ENCODE measurements around the gene JPH2.

The JPH2 gene

GRCh38 chr20:44080646-44081267 lies 106.2 kb downstream of the JPH2 start:
- Histone ChIP-seq H3K27ac (ENCODE audit: low read depth in 2 of 2, low read length in 2 of 2) (no peak overlapping the region), H3K27me3 (ENCODE audit: control insufficient read depth in 2 of 2, insufficient read depth in 2 of 2, low read length in 2 of 2) (no peaks in the 10 kb centered on the region), H3K36me3 (ENCODE audit: control insufficient read depth in 2 of 2, insufficient read depth in 2 of 2, low read length in 2 of 2) (no peaks in the 10 kb centered on the region), H3K4me1 (ENCODE audit: control insufficient read depth in 2 of 2, insufficient read depth in 2 of 2, low read length in 2 of 2) (no peaks in the 10 kb centered on the region), H3K9me3 (ENCODE audit: control insufficient read depth in 2 of 2, low read length in 2 of 2) (no peaks in the 10 kb centered on the region), H3K4me3 (ENCODE audit: low read length in 2 of 2) (no peak overlapping the region), H3K9ac (ENCODE audit: low read depth in 1 of 2, low read length in 2 of 2) (peak overlapping the region in 1 of 2 donors; percentile 14)

GRCh38 chr20:44080064-44080463 lies 106.9 kb downstream of the JPH2 start:
- H3K27me3 ChIP-seq (ENCODE audit: control insufficient read depth in 2 of 2, insufficient read depth in 2 of 2, low read length in 2 of 2), result no peaks in the 10 kb centered on the region
- no peak overlapping the region for H3K27ac ChIP-seq (ENCODE audit: low read depth in 2 of 2, low read length in 2 of 2)
- no peaks in the 10 kb centered on the region for H3K36me3 ChIP-seq (ENCODE audit: control insufficient read depth in 2 of 2, insufficient read depth in 2 of 2, low read length in 2 of 2)
- H3K4me3 ChIP-seq (ENCODE audit: low read length in 2 of 2), result no peak overlapping the region
- H3K9me3 ChIP-seq (ENCODE audit: control insufficient read depth in 2 of 2, low read length in 2 of 2), result no peaks in the 10 kb centered on the region
- no peaks in the 10 kb centered on the region for H3K4me1 ChIP-seq (ENCODE audit: control insufficient read depth in 2 of 2, insufficient read depth in 2 of 2, low read length in 2 of 2)
- peak overlapping the region in 1 of 2 donors; percentile 14 for H3K9ac ChIP-seq (ENCODE audit: low read depth in 1 of 2, low read length in 2 of 2)

DNA sequence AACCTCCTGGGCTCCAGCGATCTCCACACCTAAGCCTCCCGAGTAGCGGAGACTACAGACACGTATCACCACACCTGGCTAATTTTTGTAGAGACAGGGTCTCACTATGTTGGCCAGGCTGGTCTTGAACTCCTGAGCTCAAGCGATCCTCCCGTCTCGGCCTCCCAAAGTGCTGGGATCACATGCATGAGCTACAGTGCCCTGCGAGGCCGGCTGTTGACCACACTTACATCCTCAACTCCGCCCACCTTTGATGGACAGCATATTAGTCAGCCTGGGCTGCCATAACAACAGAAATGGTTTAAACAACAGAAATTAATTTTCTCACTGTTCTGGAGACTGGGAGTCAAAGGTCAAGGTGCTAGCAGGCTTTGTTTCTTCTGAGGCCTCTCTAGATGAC lies 107.7 kb downstream of the JPH2 start:
- Histone ChIP-seq H3K9ac (ENCODE audit: low read depth in 1 of 2, low read length in 2 of 2) (no peak overlapping the region), H3K27me3 (ENCODE audit: control insufficient read depth in 2 of 2, insufficient read depth in 2 of 2, low read length in 2 of 2) (no peaks in the 10 kb centered on the region), H3K9me3 (ENCODE audit: control insufficient read depth in 2 of 2, low read length in 2 of 2) (no peaks in the 10 kb centered on the region), H3K27ac (ENCODE audit: low read depth in 2 of 2, low read length in 2 of 2) (no peak overlapping the region), H3K4me1 (ENCODE audit: control insufficient read depth in 2 of 2, insufficient read depth in 2 of 2, low read length in 2 of 2) (no peaks in the 10 kb centered on the region), H3K36me3 (ENCODE audit: control insufficient read depth in 2 of 2, insufficient read depth in 2 of 2, low read length in 2 of 2) (no peaks in the 10 kb centered on the region), H3K4me3 (ENCODE audit: low read length in 2 of 2) (no peak overlapping the region)

DNA sequence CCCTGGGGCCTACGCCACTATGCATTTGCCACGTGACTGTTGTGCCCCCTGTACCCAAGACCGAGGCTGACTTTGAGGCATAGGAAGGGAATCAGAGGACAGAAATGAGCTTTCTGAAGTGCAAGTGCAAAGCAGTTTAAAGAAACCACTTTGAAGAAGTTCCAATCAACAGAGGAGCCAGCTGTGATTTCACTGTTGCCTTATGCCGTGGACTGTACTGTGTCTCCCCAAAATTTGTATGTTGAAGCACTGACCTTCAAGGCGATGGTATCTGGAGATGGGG lies 111.1 kb downstream of the JPH2 start:
- no peaks in the 10 kb centered on the region for H3K36me3 ChIP-seq (ENCODE audit: control insufficient read depth in 2 of 2, insufficient read depth in 2 of 2, low read length in 2 of 2)
- H3K4me3 ChIP-seq (ENCODE audit: low read length in 2 of 2), result no peak overlapping the region
- peaks cover 0 to 3% of the 10 kb centered on the region in 2 donors for H3K4me1 ChIP-seq (ENCODE audit: control insufficient read depth in 2 of 2, insufficient read depth in 2 of 2, low read length in 2 of 2)
- no peaks in the 10 kb centered on the region for H3K27me3 ChIP-seq (ENCODE audit: control insufficient read depth in 2 of 2, insufficient read depth in 2 of 2, low read length in 2 of 2)
- no peaks in the 10 kb centered on the region for H3K9me3 ChIP-seq (ENCODE audit: control insufficient read depth in 2 of 2, low read length in 2 of 2)
- no peak overlapping the region for H3K27ac ChIP-seq (ENCODE audit: low read depth in 2 of 2, low read length in 2 of 2)
- no peak overlapping the region for H3K9ac ChIP-seq (ENCODE audit: low read depth in 1 of 2, low read length in 2 of 2)

GRCh38 chr20:44075191-44075949 lies 111.6 kb downstream of the JPH2 start:
- Histone ChIP-seq H3K9me3 (ENCODE audit: control insufficient read depth in 2 of 2, low read length in 2 of 2) (no peaks in the 10 kb centered on the region), H3K36me3 (ENCODE audit: control insufficient read depth in 2 of 2, insufficient read depth in 2 of 2, low read length in 2 of 2) (no peaks in the 10 kb centered on the region), H3K27ac (ENCODE audit: low read depth in 2 of 2, low read length in 2 of 2) (no peak overlapping the region), H3K9ac (ENCODE audit: low read depth in 1 of 2, low read length in 2 of 2) (no peak overlapping the region), H3K4me3 (ENCODE audit: low read length in 2 of 2) (no peak overlapping the region), H3K4me1 (ENCODE audit: control insufficient read depth in 2 of 2, insufficient read depth in 2 of 2, low read length in 2 of 2) (peaks cover 0 to 5% of the 10 kb centered on the region in 2 donors), H3K27me3 (ENCODE audit: control insufficient read depth in 2 of 2, insufficient read depth in 2 of 2, low read length in 2 of 2) (no peaks in the 10 kb centered on the region)

DNA sequence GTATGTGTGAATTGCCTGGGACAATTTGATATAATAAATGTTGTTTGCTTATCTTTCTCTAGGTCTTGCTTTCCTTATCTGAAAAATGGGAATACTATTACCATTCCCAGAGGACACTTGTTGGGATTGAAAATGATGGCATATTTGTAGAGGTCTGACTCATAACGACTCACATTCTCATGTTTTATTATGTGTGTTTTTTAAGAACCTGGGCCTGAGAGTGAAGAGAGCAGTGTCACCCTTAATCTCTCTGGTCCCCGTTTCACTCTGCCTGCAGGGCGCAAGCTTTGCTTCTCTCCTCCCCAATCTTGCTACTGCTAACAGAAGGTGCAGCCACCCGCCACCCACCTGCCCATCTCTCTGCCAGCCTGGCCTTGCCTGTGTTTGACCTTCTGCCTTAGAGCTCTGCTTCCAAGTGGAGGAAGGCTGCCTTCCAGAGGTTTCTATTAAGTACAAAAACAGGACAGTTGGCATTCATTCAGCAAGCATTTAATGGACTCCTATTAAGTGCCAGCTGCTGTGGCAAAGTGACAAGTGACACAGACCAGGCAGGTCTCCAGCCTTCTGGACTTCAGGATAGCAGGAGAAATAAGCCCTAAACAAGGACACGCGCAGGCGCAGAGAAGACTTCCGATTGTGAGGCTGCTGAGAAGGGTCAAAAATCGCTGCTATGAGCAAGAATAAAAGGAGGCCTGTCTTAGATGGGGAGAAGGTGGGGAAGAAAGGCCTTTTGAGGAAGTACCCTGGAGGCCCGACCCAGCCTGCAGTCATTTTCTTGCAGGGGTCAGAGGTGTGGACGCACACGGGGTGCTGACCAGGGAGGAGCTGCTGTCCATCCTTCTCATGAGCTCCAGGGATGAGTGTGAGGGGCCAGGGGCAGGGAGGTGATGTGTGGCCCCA lies 112.5 kb downstream of the JPH2 start:
- no peak overlapping the region for H3K9ac ChIP-seq (ENCODE audit: low read depth in 1 of 2, low read length in 2 of 2)

DNA sequence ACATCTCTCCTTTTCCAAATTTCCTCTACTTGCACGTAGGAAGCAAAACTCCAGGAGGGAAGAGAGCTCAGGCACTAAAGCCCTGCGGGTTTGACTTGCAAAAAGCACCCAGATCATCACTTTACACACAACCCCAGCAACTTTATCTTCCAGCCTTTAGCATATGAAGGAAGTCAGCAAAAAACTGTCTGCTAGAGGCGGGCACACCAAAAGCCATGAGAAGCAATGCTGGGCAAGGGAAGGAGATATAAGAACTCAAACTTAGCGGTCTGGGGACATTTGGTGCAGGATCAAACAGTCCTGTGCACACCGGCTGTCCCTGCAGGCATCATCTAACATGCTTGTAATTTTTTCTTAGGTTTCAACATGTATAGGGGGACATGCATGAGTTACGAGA lies 113.3 kb downstream of the JPH2 start:
- no peak overlapping the region for H3K4me3 ChIP-seq (ENCODE audit: low read length in 2 of 2)
- H3K9me3 ChIP-seq (ENCODE audit: control insufficient read depth in 2 of 2, low read length in 2 of 2), result no peaks in the 10 kb centered on the region
- peaks cover 0 to 5% of the 10 kb centered on the region in 2 donors for H3K4me1 ChIP-seq (ENCODE audit: control insufficient read depth in 2 of 2, insufficient read depth in 2 of 2, low read length in 2 of 2)
- no peaks in the 10 kb centered on the region for H3K36me3 ChIP-seq (ENCODE audit: control insufficient read depth in 2 of 2, insufficient read depth in 2 of 2, low read length in 2 of 2)
- H3K27ac ChIP-seq (ENCODE audit: low read depth in 2 of 2, low read length in 2 of 2), result no peak overlapping the region
- no peaks in the 10 kb centered on the region for H3K27me3 ChIP-seq (ENCODE audit: control insufficient read depth in 2 of 2, insufficient read depth in 2 of 2, low read length in 2 of 2)
- no peak overlapping the region for H3K9ac ChIP-seq (ENCODE audit: low read depth in 1 of 2, low read length in 2 of 2)

More for the DNA sequence above, 112.5 kb downstream of the JPH2 start:
- H3K27me3 ChIP-seq (ENCODE audit: control insufficient read depth in 2 of 2, insufficient read depth in 2 of 2, low read length in 2 of 2), result no peaks in the 10 kb centered on the region
- H3K4me1 ChIP-seq (ENCODE audit: control insufficient read depth in 2 of 2, insufficient read depth in 2 of 2, low read length in 2 of 2), result peaks cover 0 to 5% of the 10 kb centered on the region in 2 donors
- H3K36me3 ChIP-seq (ENCODE audit: control insufficient read depth in 2 of 2, insufficient read depth in 2 of 2, low read length in 2 of 2), result no peaks in the 10 kb centered on the region
- H3K27ac ChIP-seq (ENCODE audit: low read depth in 2 of 2, low read length in 2 of 2), result no peak overlapping the region
- H3K9me3 ChIP-seq (ENCODE audit: control insufficient read depth in 2 of 2, low read length in 2 of 2), result no peaks in the 10 kb centered on the region
- no peak overlapping the region for H3K4me3 ChIP-seq (ENCODE audit: low read length in 2 of 2)

DNA sequence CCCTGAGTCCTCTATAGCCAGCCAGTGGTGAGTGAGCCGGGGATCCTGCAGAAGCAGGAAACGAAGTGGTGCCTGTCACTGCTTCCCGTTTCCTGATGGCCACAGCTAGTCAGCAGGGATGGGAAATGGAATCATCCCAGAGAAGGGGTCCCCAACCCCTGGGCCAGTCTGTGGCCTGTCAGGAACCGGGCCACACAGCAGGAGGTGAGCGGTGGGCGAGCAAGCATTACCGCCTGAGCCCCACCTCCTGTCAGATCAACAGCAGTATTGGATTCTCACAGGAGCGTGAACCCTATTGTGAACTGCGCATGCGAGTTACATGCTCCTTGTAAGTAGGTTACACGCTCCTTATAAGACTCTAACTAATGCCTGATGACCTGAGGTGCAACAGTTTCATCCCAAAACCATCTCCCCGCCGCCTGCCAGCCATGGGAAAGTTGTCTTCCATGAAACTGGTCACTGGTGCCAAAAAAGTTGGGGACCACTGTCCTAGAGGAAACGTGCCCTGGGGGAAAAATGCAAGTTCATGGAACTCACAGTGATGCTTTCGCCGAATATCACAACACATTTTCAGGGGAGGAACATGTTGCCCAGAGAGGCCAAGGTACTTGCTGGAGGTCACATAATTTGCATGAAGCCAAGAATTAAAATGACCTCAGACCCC lies 113.8 kb downstream of the JPH2 start:
- H3K27ac ChIP-seq (ENCODE audit: low read depth in 2 of 2, low read length in 2 of 2), result no peak overlapping the region
- H3K36me3 ChIP-seq (ENCODE audit: control insufficient read depth in 2 of 2, insufficient read depth in 2 of 2, low read length in 2 of 2), result no peaks in the 10 kb centered on the region
- H3K9ac ChIP-seq (ENCODE audit: low read depth in 1 of 2, low read length in 2 of 2), result no peak overlapping the region
- H3K9me3 ChIP-seq (ENCODE audit: control insufficient read depth in 2 of 2, low read length in 2 of 2), result no peaks in the 10 kb centered on the region
- H3K4me1 ChIP-seq (ENCODE audit: control insufficient read depth in 2 of 2, insufficient read depth in 2 of 2, low read length in 2 of 2), result peaks cover 0 to 5% of the 10 kb centered on the region in 2 donors
- no peaks in the 10 kb centered on the region for H3K27me3 ChIP-seq (ENCODE audit: control insufficient read depth in 2 of 2, insufficient read depth in 2 of 2, low read length in 2 of 2)
- no peak overlapping the region for H3K4me3 ChIP-seq (ENCODE audit: low read length in 2 of 2)

- Histone ChIP-seq H3K27ac (ENCODE audit: low read depth in 2 of 2, low read length in 2 of 2) (no peak overlapping the region), H3K9me3 (ENCODE audit: control insufficient read depth in 2 of 2, low read length in 2 of 2) (no peaks in the 10 kb centered on the region), H3K4me3 (ENCODE audit: low read length in 2 of 2) (no peak overlapping the region), H3K4me1 (ENCODE audit: control insufficient read depth in 2 of 2, insufficient read depth in 2 of 2, low read length in 2 of 2) (peaks cover 0 to 8% of the 10 kb centered on the region in 2 donors), H3K27me3 (ENCODE audit: control insufficient read depth in 2 of 2, insufficient read depth in 2 of 2, low read length in 2 of 2) (no peaks in the 10 kb centered on the region), H3K36me3 (ENCODE audit: control insufficient read depth in 2 of 2, insufficient read depth in 2 of 2, low read length in 2 of 2) (no peaks in the 10 kb centered on the region), H3K9ac (ENCODE audit: low read depth in 1 of 2, low read length in 2 of 2) (no peak overlapping the region)
Observed at GRCh38 chr20:44072384-44072783, 114.6 kb downstream of the JPH2 start.

Data from mucosa of rectum (tissue), 2 donors.